Panc1 (cell line): ENCODE data around the gene PRDM12. TPM values are rescaled to one million over a fixed set of nuclear protein-coding genes. Genes with fewer than 3 reads are reported as not detected.
A peak's percentile ranks its signal among the peaks of the same experiment; 100 is the strongest.

ENCODE experiments used
- ATAC-seq: fragments of 200-7000 bp; cut with Tn5 transposase; 2 replicates; pipeline ENCODE4 v1.9.1; 2020; ENCODE audit warnings: mild to moderate bottlenecking, moderate library complexity
- BruUV-seq: library from RNA; stranded (reverse); fragments of 400-500 nt; replicated peaks from 2 replicates; lab custom pipeline; 2021; lab: Mats Ljungman, UMichigan
- CTCF ChIA-PET: fragments of 300-600 bp; sonication (Branson Sonifier 250); formaldehyde crosslinking; loops from one replicate; lab custom pipeline; 2022; ENCODE audit warnings: antibody characterized with exemption; lab: Charles Lee
- POLR2A ChIA-PET: fragments of 300-600 bp; sonication (Branson Sonifier 250); formaldehyde crosslinking; loops from one replicate; lab custom pipeline; 2022; ENCODE audit warnings: antibody characterized with exemption; lab: Charles Lee
- DNase-seq: peaks from one replicate; pipeline ENCODE4 v3.0.0-alpha.2; 2010; ENCODE audit warnings: low read depth, low spot score
- H3K27ac ChIP-seq: 2 replicates; pipeline ENCODE4 v1.5.1; 2011; ENCODE audit warnings: mild to moderate bottlenecking, low read length, inconsistent platforms
- H3K27me3 ChIP-seq: fragments of 200-500 bp; sonication (Bioruptor generic); 2 replicates; pipeline ENCODE4 v1.6.0; 2014; ENCODE audit warnings: low read length, inconsistent platforms; ENCODE audit not compliant: control insufficient read depth, insufficient read depth
- H3K36me3 ChIP-seq: fragments of 200-500 bp; sonication (Bioruptor generic); 2 replicates; pipeline ENCODE4 v1.5.1; 2014; ENCODE audit warnings: inconsistent platforms, mild to moderate bottlenecking, low read length, moderate library complexity; ENCODE audit not compliant: control insufficient read depth, insufficient read depth
- H3K4me1 ChIP-seq: 2 replicates; pipeline ENCODE4 v1.5.1; 2011; ENCODE audit warnings: inconsistent platforms, mild to moderate bottlenecking, low read length, moderate library complexity; ENCODE audit not compliant: control insufficient read depth, insufficient read depth
- H3K4me3 ChIP-seq, 2 experiments: 2 replicates each; pipeline ENCODE4 v1.5.1; 2011 to 2012; ENCODE audit warnings: low read depth in 2 of 2, low read length in 2 of 2, mild to moderate bottlenecking in 2 of 2, inconsistent platforms in 1 of 2, moderate library complexity in 1 of 2
- H3K9me3 ChIP-seq: fragments of 200-500 bp; sonication (Bioruptor generic); 2 replicates; pipeline ENCODE4 v1.5.1; 2014; ENCODE audit warnings: low read depth, mild to moderate bottlenecking, inconsistent platforms, low read length, moderate library complexity; ENCODE audit not compliant: control insufficient read depth, insufficient read depth
- CTCF ChIP-seq: fragments of 450-650 bp; IDR thresholded peaks from 2 replicates; pipeline ENCODE4 v1.5.1; 2017; ENCODE audit warnings: mild to moderate bottlenecking
- POLR2AphosphoS5 ChIP-seq: IDR thresholded peaks from 2 replicates; pipeline ENCODE4 v1.6.1; 2012; ENCODE audit warnings: mild to moderate bottlenecking, low read depth, low read length, moderate library complexity
- SIN3A ChIP-seq: IDR thresholded peaks from 2 replicates; pipeline ENCODE4 v1.6.1; 2012; ENCODE audit warnings: low read depth, mild to moderate bottlenecking, low read length, moderate library complexity, borderline replicate concordance; ENCODE audit not compliant: insufficient read depth
- TCF7L2 ChIP-seq: IDR thresholded peaks from 2 replicates; pipeline ENCODE4 v1.6.1; 2011; ENCODE audit warnings: mild to moderate bottlenecking, low read depth, low read length, inconsistent platforms
- in situ Hi-C: cut with HindIII; loops from 2 replicates; pipeline ENCODE4 v1.10.0; 2016; ENCODE audit warnings: low sequenced_read_pairs, low pct_unique_long_range_greater_than_20kb
- intact Hi-C: fragments of 100-400 bp; cut with micrococcal nuclease; formaldehyde crosslinking; loops from one replicate; pipeline ENCODE4 v1.10.0; 2022; ENCODE audit not compliant: unreplicated experiment
- total RNA-seq: library from RNA; stranded (reverse); gene quantifications from one replicate; pipeline ENCODE4 v1.2.1, GENCODE V29; 2021; ENCODE audit not compliant: unreplicated experiment
- TF ChIP-seq, protein P1 (sequence below), 2 experiments: IDR thresholded peaks; 2 replicates each; pipeline ENCODE4 v1.6.1; 2011 to 2012; ENCODE audit warnings: low read depth in 2 of 2, control low read depth in 1 of 2, low read length in 1 of 2, mild to moderate bottlenecking in 1 of 2, moderate library complexity in 1 of 2; ENCODE audit not compliant: insufficient read depth in 1 of 2

The PRDM12 gene
- total RNA-seq, 1 experiment from 2014 or later: 0.08 TPM

DNA sequence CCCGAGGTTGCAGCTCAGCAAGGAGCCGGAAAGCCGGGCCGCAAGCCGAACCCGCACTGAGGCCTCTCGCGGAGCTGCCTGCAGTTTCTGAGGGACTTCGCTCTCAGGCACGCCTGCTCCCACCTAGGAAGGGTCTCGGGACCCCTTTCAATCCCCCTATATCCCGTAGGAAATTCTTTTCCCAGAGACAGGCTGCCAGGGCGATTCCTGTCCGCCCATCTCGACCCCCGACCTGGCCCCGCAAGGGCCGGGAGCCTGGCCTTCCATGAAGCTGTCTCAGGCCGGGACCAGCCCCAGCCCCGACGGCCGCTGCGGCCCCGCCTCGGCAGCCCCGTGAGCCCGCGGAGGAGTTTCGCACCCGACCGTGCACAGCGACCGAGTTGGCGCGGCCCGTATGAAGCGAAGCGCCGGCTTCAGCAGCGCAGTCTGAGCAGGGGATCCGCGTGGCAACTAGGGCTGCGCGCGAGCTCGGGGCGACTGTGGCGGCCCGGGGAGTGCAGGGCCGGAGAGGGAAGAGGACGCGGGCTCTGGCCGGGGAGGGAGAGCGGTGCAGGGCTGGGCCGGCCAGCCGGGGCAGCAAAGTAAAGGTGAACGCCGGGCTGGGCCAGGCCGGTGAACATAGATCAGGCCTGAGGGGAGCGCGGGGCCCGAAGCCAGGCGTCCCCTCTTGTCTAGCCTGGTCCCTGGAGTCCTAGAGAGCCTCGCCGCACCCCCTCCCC is 977 bp upstream of the PRDM12 start:
- no peak for DNase-seq
- BruUV-seq: no TSS peak
- intact Hi-C loops (no loop called here), in situ Hi-C loops (no loop called here)
- Histone ChIP-seq H3K4me1 (no peaks in the 10 kb centered on the region), H3K27me3 (peaks cover 2% of the 10 kb centered on the region; the same call in 1 of the 2 replicates), H3K4me3 (no peak overlapping the region), H3K27ac (no peak overlapping the region), H3K9me3 (no peaks in the 10 kb centered on the region), H3K36me3 (no peaks in the 10 kb centered on the region)
- TF ChIP-seq POLR2AphosphoS5 (no peak), TCF7L2 (no peak), SIN3A (no peak), CTCF (no peak)
- TF ChIP-seq, protein P1, sequence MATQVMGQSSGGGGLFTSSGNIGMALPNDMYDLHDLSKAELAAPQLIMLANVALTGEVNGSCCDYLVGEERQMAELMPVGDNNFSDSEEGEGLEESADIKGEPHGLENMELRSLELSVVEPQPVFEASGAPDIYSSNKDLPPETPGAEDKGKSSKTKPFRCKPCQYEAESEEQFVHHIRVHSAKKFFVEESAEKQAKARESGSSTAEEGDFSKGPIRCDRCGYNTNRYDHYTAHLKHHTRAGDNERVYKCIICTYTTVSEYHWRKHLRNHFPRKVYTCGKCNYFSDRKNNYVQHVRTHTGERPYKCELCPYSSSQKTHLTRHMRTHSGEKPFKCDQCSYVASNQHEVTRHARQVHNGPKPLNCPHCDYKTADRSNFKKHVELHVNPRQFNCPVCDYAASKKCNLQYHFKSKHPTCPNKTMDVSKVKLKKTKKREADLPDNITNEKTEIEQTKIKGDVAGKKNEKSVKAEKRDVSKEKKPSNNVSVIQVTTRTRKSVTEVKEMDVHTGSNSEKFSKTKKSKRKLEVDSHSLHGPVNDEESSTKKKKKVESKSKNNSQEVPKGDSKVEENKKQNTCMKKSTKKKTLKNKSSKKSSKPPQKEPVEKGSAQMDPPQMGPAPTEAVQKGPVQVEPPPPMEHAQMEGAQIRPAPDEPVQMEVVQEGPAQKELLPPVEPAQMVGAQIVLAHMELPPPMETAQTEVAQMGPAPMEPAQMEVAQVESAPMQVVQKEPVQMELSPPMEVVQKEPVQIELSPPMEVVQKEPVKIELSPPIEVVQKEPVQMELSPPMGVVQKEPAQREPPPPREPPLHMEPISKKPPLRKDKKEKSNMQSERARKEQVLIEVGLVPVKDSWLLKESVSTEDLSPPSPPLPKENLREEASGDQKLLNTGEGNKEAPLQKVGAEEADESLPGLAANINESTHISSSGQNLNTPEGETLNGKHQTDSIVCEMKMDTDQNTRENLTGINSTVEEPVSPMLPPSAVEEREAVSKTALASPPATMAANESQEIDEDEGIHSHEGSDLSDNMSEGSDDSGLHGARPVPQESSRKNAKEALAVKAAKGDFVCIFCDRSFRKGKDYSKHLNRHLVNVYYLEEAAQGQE (IDR thresholded peaks at IDR 0.05; ENCODE audit: insufficient read depth in 1 of 2, low read depth in 2 of 2, low read length in 1 of 2): no peak
- ChIA-PET POLR2A (no interaction called here), CTCF (no interaction called here)
- ATAC-seq: peak; percentile 78

- H3K4me1 ChIP-seq: no peaks in the 10 kb centered on the region
- no peak for DNase-seq
- in situ Hi-C loops (no loop called here), intact Hi-C loops (no loop called here)
- POLR2A ChIA-PET: interaction anchor here (0.7 kb wide), 1 partner anchor 743 kb away, joined by 9 read pairs; no protein-coding TSS in a partner anchor
- H3K27ac ChIP-seq: no peak overlapping the region
- BruUV-seq: no TSS peak
- H3K9me3 ChIP-seq: no peaks in the 10 kb centered on the region
- H3K36me3 ChIP-seq: no peaks in the 10 kb centered on the region
- ATAC-seq: peak; percentile 43
- TF ChIP-seq CTCF: no peak
- TF ChIP-seq SIN3A: no peak
- TF ChIP-seq, protein P1 (IDR thresholded peaks at IDR 0.05; ENCODE audit: insufficient read depth in 1 of 2, low read depth in 2 of 2, low read length in 1 of 2): no peak
- no peak for TF ChIP-seq POLR2AphosphoS5
- TF ChIP-seq TCF7L2: no peak
- no peak overlapping the region for H3K4me3 ChIP-seq
- CTCF ChIA-PET: no interaction called here
- H3K27me3 ChIP-seq: peaks cover 2% of the 10 kb centered on the region; the same call in 1 of the 2 replicates
These were observed 480 bp upstream of the PRDM12 start for GRCh38 chr9:130663977-130664250.
